B cell (primary cell): ENCODE measurements around the gene HDHD5.

Experiments
- EZH2 ChIP-seq: IDR thresholded peaks from 2 replicates; pipeline ENCODE4 v1.6.1; 2012; ENCODE audit warnings: borderline replicate concordance, low read depth, mild to moderate bottlenecking, moderate library complexity, low read length; ENCODE audit not compliant: insufficient read depth, poor library complexity, severe bottlenecking
- TF ChIP-seq, protein P1 (sequence below): fragments of 200-600 bp; IDR thresholded peaks from one replicate; pipeline ENCODE4 v1.8.0; 2022; ENCODE audit warnings: antibody characterized with exemption, mild to moderate bottlenecking

DNA sequence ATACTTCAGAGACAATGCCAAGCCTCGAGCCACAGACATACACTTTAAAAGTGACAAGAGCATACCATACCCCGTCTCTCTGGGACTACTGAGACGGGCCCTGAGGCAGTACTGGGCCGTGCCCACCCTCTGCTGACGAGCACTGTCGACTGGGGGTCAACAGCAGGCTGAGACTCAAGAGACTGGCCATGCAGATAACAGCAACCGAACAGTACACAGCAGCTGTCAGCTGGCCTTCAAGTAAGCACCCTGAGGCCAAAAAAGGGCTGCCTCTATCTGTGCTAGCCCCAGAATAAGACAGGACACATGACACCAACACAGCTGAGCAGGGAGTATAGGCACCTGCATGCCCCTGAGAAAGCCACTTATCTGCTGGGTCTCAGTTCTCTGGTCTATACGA lies 19.1 kb downstream of the HDHD5 start:
- TF ChIP-seq, protein P1, sequence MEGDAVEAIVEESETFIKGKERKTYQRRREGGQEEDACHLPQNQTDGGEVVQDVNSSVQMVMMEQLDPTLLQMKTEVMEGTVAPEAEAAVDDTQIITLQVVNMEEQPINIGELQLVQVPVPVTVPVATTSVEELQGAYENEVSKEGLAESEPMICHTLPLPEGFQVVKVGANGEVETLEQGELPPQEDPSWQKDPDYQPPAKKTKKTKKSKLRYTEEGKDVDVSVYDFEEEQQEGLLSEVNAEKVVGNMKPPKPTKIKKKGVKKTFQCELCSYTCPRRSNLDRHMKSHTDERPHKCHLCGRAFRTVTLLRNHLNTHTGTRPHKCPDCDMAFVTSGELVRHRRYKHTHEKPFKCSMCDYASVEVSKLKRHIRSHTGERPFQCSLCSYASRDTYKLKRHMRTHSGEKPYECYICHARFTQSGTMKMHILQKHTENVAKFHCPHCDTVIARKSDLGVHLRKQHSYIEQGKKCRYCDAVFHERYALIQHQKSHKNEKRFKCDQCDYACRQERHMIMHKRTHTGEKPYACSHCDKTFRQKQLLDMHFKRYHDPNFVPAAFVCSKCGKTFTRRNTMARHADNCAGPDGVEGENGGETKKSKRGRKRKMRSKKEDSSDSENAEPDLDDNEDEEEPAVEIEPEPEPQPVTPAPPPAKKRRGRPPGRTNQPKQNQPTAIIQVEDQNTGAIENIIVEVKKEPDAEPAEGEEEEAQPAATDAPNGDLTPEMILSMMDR, result no peak
- no peak for TF ChIP-seq EZH2
